Measurements from ENCODE around the gene RNPC3.

DNA sequence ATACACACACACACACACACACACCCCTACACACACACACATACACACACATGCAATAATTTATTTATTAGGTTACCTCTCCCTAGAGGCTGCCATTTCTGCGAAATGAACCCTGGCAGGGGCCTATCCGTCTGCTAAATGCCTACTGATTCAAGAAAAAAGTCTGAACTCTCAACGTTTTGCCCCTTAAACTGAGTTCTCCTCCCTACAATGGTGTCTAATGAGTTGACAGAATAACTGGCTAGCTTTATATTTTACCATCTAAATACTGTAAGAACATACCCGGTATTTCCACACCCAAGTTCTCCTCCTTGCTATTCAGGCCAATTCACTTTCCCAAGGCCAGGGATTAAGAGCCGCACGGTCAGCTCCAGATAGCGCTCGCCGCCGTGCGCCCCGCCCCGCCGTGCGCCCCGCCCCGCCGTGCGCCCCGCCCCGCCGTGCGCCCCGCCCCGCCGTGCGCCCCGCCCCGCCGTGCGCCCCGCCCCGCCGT is 339 bp upstream of the RNPC3 start:
- TF ChIP-seq EZH2 (IDR thresholded peaks at IDR 0.05; ENCODE audit: low read depth, unreplicated experiment) (no peak), POLR2AphosphoS5 (IDR thresholded peaks at IDR 0.05; ENCODE audit: low read depth) (no peak), CREB1 (CRISPR knock-in tag; IDR thresholded peaks at IDR 0.05; ENCODE audit: low read depth) (no peak), EZH2phosphoT487 (IDR thresholded peaks at IDR 0.05; ENCODE audit: unreplicated experiment) (no peak), JUNB (IDR thresholded peaks at IDR 0.05; ENCODE audit: unreplicated experiment) (no peak)
- TF ChIP-seq, protein P1, sequence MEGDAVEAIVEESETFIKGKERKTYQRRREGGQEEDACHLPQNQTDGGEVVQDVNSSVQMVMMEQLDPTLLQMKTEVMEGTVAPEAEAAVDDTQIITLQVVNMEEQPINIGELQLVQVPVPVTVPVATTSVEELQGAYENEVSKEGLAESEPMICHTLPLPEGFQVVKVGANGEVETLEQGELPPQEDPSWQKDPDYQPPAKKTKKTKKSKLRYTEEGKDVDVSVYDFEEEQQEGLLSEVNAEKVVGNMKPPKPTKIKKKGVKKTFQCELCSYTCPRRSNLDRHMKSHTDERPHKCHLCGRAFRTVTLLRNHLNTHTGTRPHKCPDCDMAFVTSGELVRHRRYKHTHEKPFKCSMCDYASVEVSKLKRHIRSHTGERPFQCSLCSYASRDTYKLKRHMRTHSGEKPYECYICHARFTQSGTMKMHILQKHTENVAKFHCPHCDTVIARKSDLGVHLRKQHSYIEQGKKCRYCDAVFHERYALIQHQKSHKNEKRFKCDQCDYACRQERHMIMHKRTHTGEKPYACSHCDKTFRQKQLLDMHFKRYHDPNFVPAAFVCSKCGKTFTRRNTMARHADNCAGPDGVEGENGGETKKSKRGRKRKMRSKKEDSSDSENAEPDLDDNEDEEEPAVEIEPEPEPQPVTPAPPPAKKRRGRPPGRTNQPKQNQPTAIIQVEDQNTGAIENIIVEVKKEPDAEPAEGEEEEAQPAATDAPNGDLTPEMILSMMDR (conservative IDR thresholded peaks at IDR 0.05; ENCODE audit: low read depth in 2 of 2) = no peak
- TF ChIP-seq, protein P2, sequence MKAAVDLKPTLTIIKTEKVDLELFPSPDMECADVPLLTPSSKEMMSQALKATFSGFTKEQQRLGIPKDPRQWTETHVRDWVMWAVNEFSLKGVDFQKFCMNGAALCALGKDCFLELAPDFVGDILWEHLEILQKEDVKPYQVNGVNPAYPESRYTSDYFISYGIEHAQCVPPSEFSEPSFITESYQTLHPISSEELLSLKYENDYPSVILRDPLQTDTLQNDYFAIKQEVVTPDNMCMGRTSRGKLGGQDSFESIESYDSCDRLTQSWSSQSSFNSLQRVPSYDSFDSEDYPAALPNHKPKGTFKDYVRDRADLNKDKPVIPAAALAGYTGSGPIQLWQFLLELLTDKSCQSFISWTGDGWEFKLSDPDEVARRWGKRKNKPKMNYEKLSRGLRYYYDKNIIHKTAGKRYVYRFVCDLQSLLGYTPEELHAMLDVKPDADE (IDR thresholded peaks at IDR 0.05) = no peak
- TF ChIP-seq, protein P3, sequence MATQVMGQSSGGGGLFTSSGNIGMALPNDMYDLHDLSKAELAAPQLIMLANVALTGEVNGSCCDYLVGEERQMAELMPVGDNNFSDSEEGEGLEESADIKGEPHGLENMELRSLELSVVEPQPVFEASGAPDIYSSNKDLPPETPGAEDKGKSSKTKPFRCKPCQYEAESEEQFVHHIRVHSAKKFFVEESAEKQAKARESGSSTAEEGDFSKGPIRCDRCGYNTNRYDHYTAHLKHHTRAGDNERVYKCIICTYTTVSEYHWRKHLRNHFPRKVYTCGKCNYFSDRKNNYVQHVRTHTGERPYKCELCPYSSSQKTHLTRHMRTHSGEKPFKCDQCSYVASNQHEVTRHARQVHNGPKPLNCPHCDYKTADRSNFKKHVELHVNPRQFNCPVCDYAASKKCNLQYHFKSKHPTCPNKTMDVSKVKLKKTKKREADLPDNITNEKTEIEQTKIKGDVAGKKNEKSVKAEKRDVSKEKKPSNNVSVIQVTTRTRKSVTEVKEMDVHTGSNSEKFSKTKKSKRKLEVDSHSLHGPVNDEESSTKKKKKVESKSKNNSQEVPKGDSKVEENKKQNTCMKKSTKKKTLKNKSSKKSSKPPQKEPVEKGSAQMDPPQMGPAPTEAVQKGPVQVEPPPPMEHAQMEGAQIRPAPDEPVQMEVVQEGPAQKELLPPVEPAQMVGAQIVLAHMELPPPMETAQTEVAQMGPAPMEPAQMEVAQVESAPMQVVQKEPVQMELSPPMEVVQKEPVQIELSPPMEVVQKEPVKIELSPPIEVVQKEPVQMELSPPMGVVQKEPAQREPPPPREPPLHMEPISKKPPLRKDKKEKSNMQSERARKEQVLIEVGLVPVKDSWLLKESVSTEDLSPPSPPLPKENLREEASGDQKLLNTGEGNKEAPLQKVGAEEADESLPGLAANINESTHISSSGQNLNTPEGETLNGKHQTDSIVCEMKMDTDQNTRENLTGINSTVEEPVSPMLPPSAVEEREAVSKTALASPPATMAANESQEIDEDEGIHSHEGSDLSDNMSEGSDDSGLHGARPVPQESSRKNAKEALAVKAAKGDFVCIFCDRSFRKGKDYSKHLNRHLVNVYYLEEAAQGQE (IDR thresholded peaks at IDR 0.05; ENCODE audit: unreplicated experiment) = no peak
